Effector memory CD8-positive, alpha-beta T cell (primary cell): ENCODE results near the gene ACTR2.
"Not testable (repeated sequence)": the region's sequence is repeated elsewhere in the genome, so short reads cannot be mapped to it uniquely, and the experiment has no call there.

ENCODE experiments used
- ATAC-seq: fragments of 150-1000 bp; cut with Tn5 transposase; replicated peaks from 2 replicates; pipeline ENCODE4 v1.10.0; 2021; ENCODE audit warnings: mild to moderate bottlenecking, moderate library complexity
- DNase-seq, 3 experiments: peaks; one replicate each; pipeline ENCODE4 v3.0.0; 2021
- H3K27ac Mint-ChIP-seq, 2 donors: one replicate each; pipeline ENCODE4 v1.8.0; 2022; ENCODE audit warnings: mild to moderate bottlenecking in 2 of 2, mixed read lengths in 2 of 2, moderate library complexity in 2 of 2
- H3K27me3 Mint-ChIP-seq, 2 donors: one replicate each; pipeline ENCODE4 v1.8.0; 2022; ENCODE audit warnings: mixed read lengths in 2 of 2
- H3K36me3 Mint-ChIP-seq: one replicate; pipeline ENCODE4 v1.8.0; 2022; ENCODE audit warnings: mild to moderate bottlenecking, moderate library complexity, mixed read lengths; ENCODE audit not compliant: insufficient read depth
- H3K4me1 Mint-ChIP-seq, 2 donors: one replicate each; pipeline ENCODE4 v1.8.0; 2022; ENCODE audit warnings: low read depth in 2 of 2, mixed read lengths in 2 of 2
- H3K4me3 Mint-ChIP-seq, 2 donors: one replicate each; pipeline ENCODE4 v1.8.0; 2022; ENCODE audit warnings: mild to moderate bottlenecking in 2 of 2, mixed read lengths in 2 of 2, moderate library complexity in 2 of 2
- H3K9me3 Mint-ChIP-seq, 2 donors: one replicate each; pipeline ENCODE4 v1.8.0; 2022; ENCODE audit warnings: mixed read lengths in 2 of 2

The ACTR2 gene

DNA sequence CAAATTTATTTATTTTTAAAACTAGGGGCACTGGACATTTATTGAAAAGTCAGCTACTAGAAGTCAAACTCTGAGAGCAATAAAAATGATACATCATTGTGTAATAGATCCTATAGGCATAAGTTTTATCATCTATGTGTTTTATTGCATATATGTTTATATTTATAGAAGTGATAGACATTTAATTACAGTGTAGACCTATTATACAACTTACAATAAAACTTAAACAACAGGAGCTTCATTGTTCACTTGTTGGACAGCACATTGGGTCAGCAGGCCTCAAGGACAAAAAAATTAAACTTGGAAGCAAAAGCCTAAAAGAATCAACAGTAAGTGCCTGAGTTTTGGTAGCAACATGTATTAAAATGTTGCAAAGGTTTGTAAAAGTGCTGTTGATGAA, 15.0 kb upstream of the ACTR2 start:
- ATAC-seq (no peak), DNase-seq (no peak)
- Mint-ChIP-seq H3K9me3 (no peaks in the 10 kb centered on the region), H3K27me3 (no peaks in the 10 kb centered on the region), H3K4me1 (no peaks in the 10 kb centered on the region), H3K27ac (no peak overlapping the region), H3K36me3 (no peaks in the 10 kb centered on the region), H3K4me3 (no peak overlapping the region)

DNA sequence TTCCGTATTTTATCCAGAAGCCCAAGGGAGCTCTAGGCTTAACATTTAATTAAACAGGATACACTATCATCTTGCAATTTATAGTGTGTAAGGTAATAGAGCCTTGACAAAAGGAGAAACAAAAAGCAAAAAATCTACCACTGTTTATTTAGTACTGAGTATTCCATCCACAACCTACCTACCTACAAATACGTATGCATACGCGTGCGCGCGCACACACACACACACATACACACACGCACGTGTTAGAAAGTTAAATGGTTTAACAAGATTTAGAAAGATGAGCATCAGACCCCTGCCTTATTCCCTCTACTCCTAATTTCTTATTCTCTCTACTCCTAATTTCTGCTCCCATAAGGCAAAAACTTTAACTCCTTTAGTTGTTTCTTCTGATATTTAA, 14.6 kb upstream of the ACTR2 start:
- ATAC-seq (no peak), DNase-seq (no peak)
- no peaks in the 10 kb centered on the region for H3K4me1 Mint-ChIP-seq
- no peaks in the 10 kb centered on the region for H3K36me3 Mint-ChIP-seq
- no peak overlapping the region for H3K27ac Mint-ChIP-seq
- H3K27me3 Mint-ChIP-seq: no peaks in the 10 kb centered on the region
- H3K4me3 Mint-ChIP-seq: no peak overlapping the region
- no peaks in the 10 kb centered on the region for H3K9me3 Mint-ChIP-seq

DNA sequence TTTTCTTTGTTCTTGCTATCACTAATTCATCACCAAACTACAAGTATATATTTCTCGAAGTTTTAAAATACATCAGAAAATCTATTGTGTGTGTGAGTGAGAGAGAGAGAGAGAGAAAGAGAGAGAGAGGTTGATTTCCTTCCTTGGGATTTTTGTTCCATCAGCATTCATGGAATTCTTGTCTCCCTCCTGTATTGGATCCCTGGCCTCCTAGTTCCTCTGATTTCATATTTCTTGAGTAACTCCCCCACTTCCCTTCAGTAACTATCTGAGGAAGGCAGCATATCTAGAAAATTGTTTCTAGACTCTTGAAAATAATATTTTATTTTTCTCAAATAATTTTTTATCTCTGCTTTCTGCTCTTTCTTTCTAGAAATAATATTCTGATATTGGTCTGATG, 13.3 kb upstream of the ACTR2 start:
- H3K27me3 Mint-ChIP-seq: no peaks in the 10 kb centered on the region

DNA sequence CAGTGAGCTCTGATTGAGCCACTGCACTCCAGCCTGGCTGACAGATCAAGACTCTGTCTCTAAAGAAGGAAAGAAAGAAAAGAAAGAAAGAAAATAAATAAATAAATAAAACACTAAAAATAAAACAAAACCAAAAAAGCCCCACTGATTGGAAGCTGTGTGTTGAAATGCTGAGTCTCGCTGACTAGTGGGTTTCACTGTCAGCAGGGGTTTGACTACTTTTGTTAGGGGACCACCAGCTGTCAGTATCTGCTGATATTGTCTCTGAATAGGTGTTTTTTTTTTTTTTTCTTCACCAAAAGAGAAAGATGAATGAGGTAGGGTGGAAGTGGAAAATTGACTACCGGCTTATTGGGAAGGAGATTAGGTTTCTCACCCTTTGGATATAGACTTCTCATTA, 12.8 kb upstream of the ACTR2 start:
- DNase-seq (no peak), ATAC-seq (no peak)
- no peaks in the 10 kb centered on the region for H3K4me1 Mint-ChIP-seq
- H3K27me3 Mint-ChIP-seq: no peaks in the 10 kb centered on the region
- no peaks in the 10 kb centered on the region for H3K9me3 Mint-ChIP-seq
- no peaks in the 10 kb centered on the region for H3K36me3 Mint-ChIP-seq
- H3K27ac Mint-ChIP-seq: no peak overlapping the region
- H3K4me3 Mint-ChIP-seq: no peak overlapping the region

More for the DNA sequence above, 13.3 kb upstream of the ACTR2 start:
- ATAC-seq (no peak), DNase-seq (no peak)
- H3K36me3 Mint-ChIP-seq: no peaks in the 10 kb centered on the region
- no peaks in the 10 kb centered on the region for H3K4me1 Mint-ChIP-seq
- no peak overlapping the region for H3K4me3 Mint-ChIP-seq
- no peaks in the 10 kb centered on the region for H3K9me3 Mint-ChIP-seq
- H3K27ac Mint-ChIP-seq: peak overlapping the region in 1 of 2 donors; percentile 81

DNA sequence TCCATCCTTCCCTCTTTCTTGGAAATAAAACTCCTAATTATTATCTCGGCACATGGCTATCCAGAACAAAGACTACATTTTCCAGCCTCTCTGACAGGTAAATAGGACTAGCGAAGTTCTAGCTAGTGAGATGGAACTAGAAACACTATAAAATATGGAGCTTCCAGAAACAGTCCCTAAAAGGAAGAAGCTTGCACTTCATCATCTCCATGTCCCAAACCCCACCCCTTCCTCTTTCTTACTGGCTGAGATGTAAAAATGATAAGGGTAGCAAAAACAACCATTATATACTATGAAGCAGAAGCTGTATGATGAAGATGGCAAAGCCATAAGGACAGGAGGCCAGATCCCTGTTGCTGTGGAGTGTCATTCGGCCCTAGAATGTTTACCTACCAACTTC, 11.7 kb upstream of the ACTR2 start:
- Mint-ChIP-seq H3K4me3 (no peak overlapping the region), H3K27me3 (no peaks in the 10 kb centered on the region), H3K4me1 (no peaks in the 10 kb centered on the region)

DNA sequence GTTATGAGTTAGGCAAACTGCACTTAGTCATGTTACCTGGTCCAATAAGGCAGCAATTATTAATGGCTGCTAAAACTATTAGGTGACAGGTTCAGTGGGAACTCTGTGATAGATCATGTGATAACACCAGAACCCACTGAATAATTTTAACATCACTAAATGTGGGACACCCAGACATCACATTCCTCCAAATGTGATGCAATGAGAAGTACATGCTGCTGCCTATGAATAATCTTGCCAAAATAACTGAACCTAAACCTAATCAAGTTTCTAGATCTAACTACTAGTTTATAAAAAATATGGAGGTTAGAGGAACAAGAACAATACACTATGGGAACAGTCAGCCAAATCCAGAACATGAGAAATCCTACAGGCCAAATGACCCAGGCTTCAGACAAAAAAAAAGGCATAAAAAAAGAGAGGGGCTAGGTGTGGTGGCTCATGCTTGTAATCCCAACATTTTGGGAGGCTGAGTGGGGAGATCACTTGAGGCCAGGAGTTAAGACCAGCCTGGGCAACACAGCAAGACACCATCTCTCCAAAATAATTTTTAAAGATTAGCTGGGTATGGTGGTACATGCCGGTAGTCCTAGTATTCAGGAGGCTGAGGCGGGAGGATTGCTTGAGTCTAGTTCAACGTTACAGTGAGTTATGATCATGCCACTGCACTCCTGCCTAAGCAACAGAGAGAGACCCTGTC, 7.0 kb upstream of the ACTR2 start:
- H3K4me3 Mint-ChIP-seq: no peak overlapping the region
- ATAC-seq: no peak
- no peaks in the 10 kb centered on the region for H3K4me1 Mint-ChIP-seq
- DNase-seq: no peak
- H3K9me3 Mint-ChIP-seq: no peaks in the 10 kb centered on the region
- no peaks in the 10 kb centered on the region for H3K27me3 Mint-ChIP-seq
- no peak overlapping the region for H3K27ac Mint-ChIP-seq
- H3K36me3 Mint-ChIP-seq: peaks cover 4% of the 10 kb centered on the region

More for the DNA sequence above, 11.7 kb upstream of the ACTR2 start:
- DNase-seq (no peak), ATAC-seq (no peak)
- Mint-ChIP-seq H3K27ac (no peak overlapping the region), H3K9me3 (no peaks in the 10 kb centered on the region), H3K36me3 (no peaks in the 10 kb centered on the region)

DNA sequence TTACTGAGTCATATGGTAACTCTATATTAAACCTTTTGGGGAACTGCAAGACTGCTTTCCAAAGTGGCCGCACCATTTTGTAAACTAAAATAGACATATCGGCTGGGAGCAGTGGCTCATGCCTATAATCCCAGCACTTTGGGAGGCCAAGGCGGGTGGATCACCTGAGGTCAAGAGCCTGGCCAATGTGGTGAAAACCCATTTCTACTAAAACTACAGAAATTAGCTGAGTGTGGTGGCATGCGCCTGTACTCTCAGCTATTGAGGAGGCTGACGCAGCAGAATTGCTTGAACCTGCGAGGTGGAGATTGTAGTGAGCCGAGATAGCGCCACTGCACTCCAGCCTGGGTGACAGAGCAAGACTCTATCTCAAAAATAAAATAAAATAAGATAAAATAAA, 6.4 kb upstream of the ACTR2 start:
- H3K9me3 Mint-ChIP-seq, ATAC-seq, H3K36me3 Mint-ChIP-seq, H3K4me1 Mint-ChIP-seq, H3K27ac Mint-ChIP-seq, H3K4me3 Mint-ChIP-seq, H3K27me3 Mint-ChIP-seq, DNase-seq: not testable (repeated sequence)

DNA sequence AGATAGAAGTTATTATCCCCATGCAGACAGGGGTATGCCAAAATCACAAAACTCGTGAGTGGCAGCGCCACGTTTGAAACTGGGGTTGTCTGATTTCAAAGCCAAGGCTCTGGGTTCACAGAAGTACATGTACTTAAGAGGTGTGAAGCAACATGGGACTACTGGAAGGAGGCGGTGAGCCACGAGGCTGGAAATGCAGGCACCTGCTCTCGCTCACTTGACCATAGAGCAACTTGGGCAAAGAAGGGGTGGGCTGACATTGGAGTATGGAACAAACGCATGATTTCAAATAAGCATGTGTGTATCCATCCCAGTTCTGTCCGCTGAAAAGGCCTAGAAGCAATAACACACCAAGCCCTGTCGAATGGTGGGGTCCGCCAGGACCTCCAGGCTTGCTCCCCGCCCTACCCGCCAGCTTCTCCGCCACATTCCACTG, 593 bp upstream of the ACTR2 start:
- Mint-ChIP-seq H3K36me3 (peaks cover 45% of the 10 kb centered on the region), H3K9me3 (no peaks in the 10 kb centered on the region), H3K27ac (peak overlapping the region; percentile 96 to 99), H3K27me3 (no peaks in the 10 kb centered on the region), H3K4me1 (peaks cover 16 to 31% of the 10 kb centered on the region in 2 donors), H3K4me3 (peak overlapping the region; percentile 91 to 100)
- DNase-seq (peak in 1 of 3 experiments; percentile 1), ATAC-seq (peak; percentile 1)

DNA sequence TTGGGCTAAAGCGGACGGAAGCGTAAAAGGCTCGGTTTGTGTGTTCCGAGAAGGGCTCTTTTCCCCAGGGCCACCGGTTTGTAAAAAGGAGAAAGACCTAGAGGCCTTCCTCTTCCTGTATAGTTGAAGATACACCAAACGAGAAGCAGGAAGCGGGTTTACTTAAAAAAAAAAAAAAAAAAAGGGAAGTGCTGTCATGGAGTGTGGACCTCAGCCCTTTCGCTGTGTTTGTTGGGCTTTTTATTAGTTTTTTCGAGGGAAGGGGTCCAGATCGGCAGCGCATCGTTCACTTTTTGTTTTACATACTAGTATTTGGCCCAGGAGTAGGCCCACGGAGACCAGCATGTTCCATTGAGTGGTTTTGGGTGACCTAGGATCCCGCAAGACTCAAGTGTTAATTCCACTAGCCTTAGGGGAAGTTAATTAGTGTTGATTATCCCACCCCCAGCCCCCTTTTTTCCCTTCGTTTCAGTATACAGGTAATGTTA, 676 bp downstream of the ACTR2 start:
- peak overlapping the region; percentile 91 to 100 for H3K4me3 Mint-ChIP-seq
- peaks cover 51% of the 10 kb centered on the region for H3K36me3 Mint-ChIP-seq
- peak; percentile 58 for ATAC-seq
- peaks cover 25 to 41% of the 10 kb centered on the region in 2 donors for H3K4me1 Mint-ChIP-seq
- H3K27me3 Mint-ChIP-seq: no peaks in the 10 kb centered on the region
- H3K27ac Mint-ChIP-seq: peak overlapping the region; percentile 96 to 99
- peak in 1 of 3 experiments; percentile 50 for DNase-seq
- no peaks in the 10 kb centered on the region for H3K9me3 Mint-ChIP-seq

DNA sequence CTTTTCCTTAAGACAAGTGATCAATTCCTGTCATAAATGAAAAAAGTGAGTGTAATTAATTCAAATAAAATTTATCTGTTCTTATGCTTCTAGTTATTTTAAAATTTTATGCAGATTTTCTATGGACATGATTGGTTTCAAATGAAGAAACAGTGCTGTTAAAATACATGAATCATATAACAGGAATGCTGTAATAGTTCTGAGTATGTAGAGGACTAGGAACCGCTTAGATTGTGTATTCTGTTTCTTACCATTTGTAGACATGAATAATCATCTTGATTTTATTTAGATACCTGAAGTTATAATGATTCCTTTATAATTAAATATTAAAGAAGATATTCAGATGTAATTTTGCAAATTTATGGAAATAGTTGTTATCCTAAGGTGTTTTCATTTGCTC, 3.5 kb downstream of the ACTR2 start:
- DNase-seq: no peak

DNA sequence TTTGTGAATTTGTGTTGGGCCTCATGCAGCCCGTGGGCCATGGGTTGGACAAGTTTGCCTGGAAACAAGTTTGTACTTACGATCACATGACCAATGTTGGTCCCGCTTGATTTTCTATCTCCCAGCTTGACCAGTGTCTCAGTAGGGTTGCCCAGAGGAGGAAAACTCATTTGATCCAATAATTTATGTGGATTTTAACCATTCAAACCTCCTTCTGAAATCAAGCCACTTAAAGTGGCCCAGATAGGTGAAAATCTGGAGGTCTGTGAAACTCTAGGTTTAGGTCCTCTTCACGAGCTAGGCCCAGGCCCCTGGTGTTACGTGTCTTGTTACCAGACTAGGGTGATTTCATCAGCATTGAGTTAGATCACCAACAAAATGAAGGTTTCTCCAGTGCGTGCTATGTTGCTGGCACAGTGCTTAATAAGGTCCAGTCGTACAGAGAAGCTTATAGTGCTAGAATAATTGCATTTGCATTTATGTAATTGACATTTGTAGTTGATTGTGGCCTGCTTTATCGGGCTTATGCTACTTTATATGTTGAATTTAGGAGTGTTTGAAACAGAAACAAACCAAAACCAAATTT, 4.4 kb downstream of the ACTR2 start:
- Mint-ChIP-seq H3K4me3 (peak overlapping the region; percentile 50 to 100), H3K27me3 (no peaks in the 10 kb centered on the region), H3K27ac (peak overlapping the region; percentile 44 to 94), H3K9me3 (no peaks in the 10 kb centered on the region), H3K4me1 (peaks cover 33 to 56% of the 10 kb centered on the region in 2 donors), H3K36me3 (peaks cover 55% of the 10 kb centered on the region)
- ATAC-seq (no peak), DNase-seq (peak in 1 of 3 experiments; percentile 2)

More for the DNA sequence above, 3.5 kb downstream of the ACTR2 start:
- H3K27ac Mint-ChIP-seq: peak overlapping the region; percentile 44 to 64
- H3K36me3 Mint-ChIP-seq: peaks cover 61% of the 10 kb centered on the region
- H3K4me3 Mint-ChIP-seq: peak overlapping the region; percentile 48 to 100
- peaks cover 35 to 60% of the 10 kb centered on the region in 2 donors for H3K4me1 Mint-ChIP-seq
- H3K9me3 Mint-ChIP-seq: no peaks in the 10 kb centered on the region
- no peaks in the 10 kb centered on the region for H3K27me3 Mint-ChIP-seq
- no peak for ATAC-seq

DNA sequence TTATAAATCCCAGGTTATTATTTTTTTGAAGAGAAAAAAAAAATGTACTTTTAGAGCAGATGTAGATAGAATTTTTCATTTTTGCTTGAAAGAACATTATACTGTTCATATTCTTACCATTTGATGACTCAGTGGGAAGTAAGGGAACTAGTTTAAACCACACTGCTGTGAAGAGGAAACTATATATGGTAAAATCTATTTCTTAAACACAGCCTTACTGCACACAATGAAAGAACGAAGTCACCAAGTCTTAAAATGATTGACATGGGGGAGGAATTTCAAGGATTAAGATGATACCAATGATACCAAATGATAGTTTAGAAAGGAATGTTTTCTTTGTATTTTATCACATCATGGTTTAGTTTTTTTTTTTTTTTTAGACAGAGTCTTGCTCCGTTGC, 5.0 kb downstream of the ACTR2 start:
- H3K27me3 Mint-ChIP-seq: no peaks in the 10 kb centered on the region
- peaks cover 35 to 55% of the 10 kb centered on the region in 2 donors for H3K4me1 Mint-ChIP-seq
- H3K4me3 Mint-ChIP-seq: peak overlapping the region; percentile 50 to 100
- ATAC-seq (peak; percentile 48), DNase-seq (no peak)
- peaks cover 52% of the 10 kb centered on the region for H3K36me3 Mint-ChIP-seq
- H3K27ac Mint-ChIP-seq: peak overlapping the region; percentile 44 to 94
- no peaks in the 10 kb centered on the region for H3K9me3 Mint-ChIP-seq

DNA sequence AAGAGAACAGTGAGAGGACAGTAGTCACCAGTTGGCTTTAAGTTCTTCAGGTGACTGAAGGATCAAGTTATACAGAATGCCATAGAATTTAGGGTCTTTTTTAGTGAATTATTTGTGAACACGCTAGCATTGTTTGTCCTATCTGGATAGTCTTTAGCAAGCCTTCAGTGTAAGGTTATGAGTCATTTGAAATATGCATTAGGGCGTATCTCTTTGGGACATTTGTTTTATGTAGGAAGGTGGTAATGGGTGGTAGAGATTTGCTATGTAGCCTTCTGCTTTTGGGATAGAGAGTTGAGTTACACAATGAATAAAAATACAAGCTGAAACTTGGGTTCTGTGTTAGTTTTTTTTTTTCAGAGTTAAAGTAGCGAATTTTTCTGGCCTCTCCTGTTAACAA, 13.0 kb downstream of the ACTR2 start:
- H3K4me3 Mint-ChIP-seq: peak overlapping the region in 1 of 2 donors; percentile 67
- ATAC-seq (no peak), DNase-seq (no peak)
- H3K36me3 Mint-ChIP-seq: peaks cover 74% of the 10 kb centered on the region
- no peaks in the 10 kb centered on the region for H3K9me3 Mint-ChIP-seq
- peaks cover 26 to 38% of the 10 kb centered on the region in 2 donors for H3K4me1 Mint-ChIP-seq
- no peaks in the 10 kb centered on the region for H3K27me3 Mint-ChIP-seq
- peak overlapping the region in 1 of 2 donors; percentile 5 for H3K27ac Mint-ChIP-seq

DNA sequence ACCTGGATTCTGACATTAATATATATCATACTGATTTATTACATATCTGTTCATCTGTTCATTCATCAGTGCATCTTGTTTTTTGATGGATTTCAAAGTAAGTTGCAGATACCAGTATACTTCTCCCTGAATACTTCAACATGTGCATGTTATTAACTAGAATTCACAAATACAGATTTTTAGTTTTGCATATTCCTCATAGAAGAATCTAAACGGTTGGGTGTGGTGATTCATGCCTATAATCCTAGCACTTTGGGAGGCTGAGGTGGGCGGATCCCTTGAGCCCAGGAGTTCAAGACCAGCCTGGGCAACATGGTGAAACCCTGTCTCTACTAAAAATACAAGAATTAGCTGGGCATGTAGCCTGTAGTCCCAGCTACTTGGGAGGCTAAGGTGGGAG, 16.8 kb downstream of the ACTR2 start:
- peaks cover 91% of the 10 kb centered on the region for H3K36me3 Mint-ChIP-seq

More for the DNA sequence above, 16.8 kb downstream of the ACTR2 start:
- ATAC-seq, DNase-seq, H3K9me3 Mint-ChIP-seq, H3K27me3 Mint-ChIP-seq, H3K27ac Mint-ChIP-seq, H3K4me3 Mint-ChIP-seq: not testable (repeated sequence)
- peaks cover 25 to 54% of the 10 kb centered on the region in 2 donors for H3K4me1 Mint-ChIP-seq
